GM23248 (cell line): Measurements from ENCODE around the gene PHEX.

Experiments
- EZH2 ChIP-seq: fragments of 200-600 bp; sonication (generic); IDR thresholded peaks from 2 replicates; pipeline ENCODE4 v1.6.1; 2018; ENCODE audit warnings: antibody characterized with exemption, mild to moderate bottlenecking; ENCODE audit not compliant: insufficient read depth, poor library complexity, severe bottlenecking
- EZH2phosphoT487 ChIP-seq: fragments of 200-600 bp; sonication (generic); IDR thresholded peaks from 2 replicates; pipeline ENCODE4 v1.6.1; 2018; ENCODE audit warnings: antibody characterized with exemption, moderate library complexity, mild to moderate bottlenecking, low read depth; ENCODE audit not compliant: insufficient read depth

- TF ChIP-seq EZH2 (no peak), EZH2phosphoT487 (no peak)
Observed at GRCh38 chrX:22206781-22207180, 174.7 kb downstream of the PHEX start.
